Skeletal muscle cell (primary cell): Measurements from ENCODE around the gene EFNA3.

Experiments used
- DNase-seq: peaks from one replicate; pipeline ENCODE4 v3.0.0-alpha.2; 2010; ENCODE audit warnings: low read depth
- H3K4me3 ChIP-seq: 2 replicates; pipeline ENCODE4 v1.5.1; 2011; ENCODE audit warnings: low read depth, mild to moderate bottlenecking, control low read depth, low read length, moderate library complexity

The EFNA3 gene

GRCh38 chr1:155064111-155064831 lies 14.4 kb upstream of the EFNA3 start:
- peak overlapping the region; percentile 90 for H3K4me3 ChIP-seq
- no peak for DNase-seq

GRCh38 chr1:155064832-155065429 lies 13.7 kb upstream of the EFNA3 start:
- peak overlapping the region; percentile 90 for H3K4me3 ChIP-seq
- no peak for DNase-seq

GRCh38 chr1:155066777-155067176 lies 11.9 kb upstream of the EFNA3 start:
- DNase-seq: no peak
- H3K4me3 ChIP-seq: no peak overlapping the region

GRCh38 chr1:155068599-155068998 lies 10.0 kb upstream of the EFNA3 start:
- no peak overlapping the region for H3K4me3 ChIP-seq
- DNase-seq: no peak

- no peak overlapping the region for H3K4me3 ChIP-seq
- DNase-seq: no peak
Observed at GRCh38 chr1:155069551-155070157, 9.0 kb upstream of the EFNA3 start.

- H3K4me3 ChIP-seq: peak overlapping the region; percentile 47
- DNase-seq: no peak
Observed at GRCh38 chr1:155070158-155070621, 8.4 kb upstream of the EFNA3 start.

- no peak for DNase-seq
Observed at GRCh38 chr1:155070721-155071569, 7.7 kb upstream of the EFNA3 start.

GRCh38 chr1:155071701-155072100 lies 6.9 kb upstream of the EFNA3 start:
- no peak overlapping the region for H3K4me3 ChIP-seq
- DNase-seq: no peak

More at GRCh38 chr1:155070721-155071569, 7.7 kb upstream of the EFNA3 start:
- H3K4me3 ChIP-seq: peak overlapping the region; percentile 47

GRCh38 chr1:155072531-155073289 lies 5.9 kb upstream of the EFNA3 start:
- H3K4me3 ChIP-seq: no peak overlapping the region
- no peak for DNase-seq

GRCh38 chr1:155073377-155074242 lies 5.0 kb upstream of the EFNA3 start:
- no peak for DNase-seq
- no peak overlapping the region for H3K4me3 ChIP-seq

- DNase-seq: no peak
- H3K4me3 ChIP-seq: no peak overlapping the region
Observed at GRCh38 chr1:155075535-155075934, 3.1 kb upstream of the EFNA3 start.

GRCh38 chr1:155076371-155076770 lies 2.3 kb upstream of the EFNA3 start:
- no peak for DNase-seq
- no peak overlapping the region for H3K4me3 ChIP-seq

GRCh38 chr1:155077346-155077745 lies 1.3 kb upstream of the EFNA3 start:
- DNase-seq: no peak
- no peak overlapping the region for H3K4me3 ChIP-seq

GRCh38 chr1:155077758-155078445 lies 735 bp upstream of the EFNA3 start:
- no peak for DNase-seq
- H3K4me3 ChIP-seq: peak overlapping the region; percentile 29

GRCh38 chr1:155079210-155079486 lies 511 bp downstream of the EFNA3 start:
- no peak for DNase-seq
- H3K4me3 ChIP-seq: peak overlapping the region; percentile 41

- peak overlapping the region; percentile 41 for H3K4me3 ChIP-seq
- DNase-seq: no peak
Observed at GRCh38 chr1:155079487-155080311, 1.1 kb downstream of the EFNA3 start.
